HCT116 (cell line): ENCODE data around the gene DOCK3. TPM values are rescaled to one million over a fixed set of nuclear protein-coding genes. Genes with fewer than 3 reads are reported as not detected.

Source experiments
- ATAC-seq: fragments of 200-7000 bp; cut with Tn5 transposase; 2 replicates; pipeline ENCODE4 v1.9.1; 2020; ENCODE audit warnings: mild to moderate bottlenecking, moderate library complexity
- BruUV-seq: library from RNA; stranded (reverse); fragments of 400-500 nt; replicated peaks from 2 replicates; lab custom pipeline; 2021; lab: Mats Ljungman, UMichigan
- CTCF ChIA-PET: fragments of 300-600 bp; sonication (Branson Sonifier 250); formaldehyde crosslinking; loops from one replicate; lab custom pipeline; 2021; ENCODE audit warnings: antibody characterized with exemption; lab: Charles Lee
- POLR2A ChIA-PET: fragments of 300-600, 350-600 bp; sonication (Branson Sonifier 250); formaldehyde crosslinking; loops from one replicate; lab custom pipeline; 2021; ENCODE audit warnings: antibody characterized with exemption; lab: Charles Lee
- RAD21 ChIA-PET, 2 experiments: fragments of 300-600 bp; sonication (Branson Sonifier 250); formaldehyde crosslinking; loops; one replicate each; lab custom pipeline; 2023; ENCODE audit warnings: low total read pairs in 2 of 2; ENCODE audit not compliant: uncharacterized antibody in 2 of 2, unreplicated experiment in 2 of 2, low non-redundant PET in 1 of 2; lab: Charles Lee
- DNase-seq: peaks from one replicate; pipeline ENCODE4 v3.0.0-alpha.2; 2010; ENCODE audit warnings: low read depth, low spot score
- H2AFZ ChIP-seq: fragments of 200-600 bp; shearing (Covaris generic), sonication (generic); 2 replicates; pipeline ENCODE4 v1.6.1; 2017; ENCODE audit warnings: low read depth, mixed run types, mixed read lengths, antibody characterized with exemption, low read length; ENCODE audit not compliant: poor library complexity, severe bottlenecking
- H3K27ac ChIP-seq: 2 replicates; pipeline ENCODE4 v1.5.1; 2012; ENCODE audit warnings: low read depth, low read length
- H3K27me3 ChIP-seq: fragments of 200-600 bp; sonication (generic); 2 replicates; pipeline ENCODE4 v1.6.1; 2016; ENCODE audit warnings: mixed run types, low read length, mixed read lengths; ENCODE audit not compliant: insufficient read depth
- H3K36me3 ChIP-seq, 2 experiments: fragments of 200-500 bp in 1 of 2; fragments of 200-600 bp in 1 of 2; sonication (Bioruptor generic) in 1 of 2; sonication (generic) in 1 of 2; 2 replicates each; pipeline versions ENCODE4 v1.5.1 to v1.6.1; 2014 to 2016; ENCODE audit warnings: low read length in 2 of 2, inconsistent platforms in 1 of 2, mixed read lengths in 1 of 2, mixed run types in 1 of 2; ENCODE audit not compliant: insufficient read depth in 2 of 2, control insufficient read depth in 1 of 2
- H3K4me1 ChIP-seq, 2 experiments: fragments of 200-600 bp in 1 of 2; sonication (generic) in 1 of 2; 2 replicates each; pipeline versions ENCODE4 v1.5.1 to v1.6.1; 2012 to 2017; ENCODE audit warnings: low read length in 2 of 2, inconsistent platforms in 1 of 2, mild to moderate bottlenecking in 1 of 2, mixed read lengths in 1 of 2, mixed run types in 1 of 2, moderate library complexity in 1 of 2; ENCODE audit not compliant: insufficient read depth in 2 of 2, control insufficient read depth in 1 of 2
- H3K4me2 ChIP-seq: fragments of 200-600 bp; sonication (generic); 2 replicates; pipeline ENCODE4 v1.6.1; 2017; ENCODE audit warnings: mixed run types, low read length, mixed read lengths
- H3K4me3 ChIP-seq, 2 experiments: fragments of 200-600 bp in 1 of 2; sonication (generic) in 1 of 2; replicated peaks in 1 of 2; 2 replicates each; pipeline ENCODE4 v1.5.1; 2011 to 2016; ENCODE audit warnings: low read length in 2 of 2, control low read depth in 1 of 2, low read depth in 1 of 2, mild to moderate bottlenecking in 1 of 2, mixed read lengths in 1 of 2, mixed run types in 1 of 2
- H3K79me2 ChIP-seq: fragments of 200-600 bp; sonication (generic); 2 replicates; pipeline ENCODE4 v1.6.1; 2017; ENCODE audit warnings: mild to moderate bottlenecking, mixed run types, low read length, moderate library complexity, mixed read lengths; ENCODE audit not compliant: insufficient read depth
- H3K9ac ChIP-seq: fragments of 200-600 bp; sonication (generic); 2 replicates; pipeline ENCODE4 v1.6.1; 2016; ENCODE audit warnings: low read length, mixed read lengths
- H3K9me2 ChIP-seq: fragments of 200-600 bp; sonication (generic), shearing (Covaris generic); 2 replicates; pipeline ENCODE4 v1.6.1; 2017; ENCODE audit warnings: mixed run types, mild to moderate bottlenecking, moderate library complexity; ENCODE audit not compliant: insufficient read depth
- H3K9me3 ChIP-seq, 2 experiments: fragments of 200-500 bp in 1 of 2; fragments of 200-600 bp in 1 of 2; sonication (Bioruptor generic) in 1 of 2; sonication (generic) in 1 of 2; 2 replicates each; pipeline ENCODE4 v1.6.1; 2014 to 2017; ENCODE audit warnings: low read length in 2 of 2, mixed read lengths in 2 of 2, inconsistent platforms in 1 of 2, low read depth in 1 of 2, mild to moderate bottlenecking in 1 of 2, mixed run types in 1 of 2, moderate library complexity in 1 of 2; ENCODE audit not compliant: control insufficient read depth in 1 of 2, insufficient read depth in 1 of 2
- H4K20me1 ChIP-seq: fragments of 200-600 bp; sonication (generic), shearing (Covaris generic); 2 replicates; pipeline ENCODE4 v1.6.1; 2017; ENCODE audit warnings: mixed run types, mild to moderate bottlenecking, moderate library complexity; ENCODE audit not compliant: insufficient read depth
- ATF3 ChIP-seq: IDR thresholded peaks from 2 replicates; pipeline ENCODE4 v1.6.1; 2012
- CBX3 ChIP-seq: IDR thresholded peaks from 2 replicates; pipeline ENCODE4 v1.6.1; 2012; ENCODE audit warnings: low read depth
- CEBPB ChIP-seq: IDR thresholded peaks from 2 replicates; pipeline ENCODE4 v1.6.1; 2012; ENCODE audit warnings: low read depth
- CTCF ChIP-seq, 3 experiments: fragments of 200-600 bp in 1 of 3; sonication (generic) in 1 of 3; IDR thresholded peaks in 2 of 3; conservative IDR thresholded peaks in 1 of 3; 2 replicates each; pipeline ENCODE4 v1.5.1; 2012 to 2017; ENCODE audit warnings: low read depth in 2 of 3, low read length in 2 of 3, antibody characterized with exemption in 1 of 3, borderline replicate concordance in 1 of 3, control low read depth in 1 of 3, mild to moderate bottlenecking in 1 of 3, mixed read lengths in 1 of 3, mixed run types in 1 of 3, moderate library complexity in 1 of 3; ENCODE audit not compliant: insufficient read depth in 1 of 3
- ELF1 ChIP-seq: IDR thresholded peaks from 2 replicates; pipeline ENCODE4 v1.6.1; 2012; ENCODE audit warnings: low read depth, borderline replicate concordance
- EZH2 ChIP-seq: fragments of 200-600 bp; sonication (generic); IDR thresholded peaks from 2 replicates; pipeline ENCODE4 v1.6.1; 2017; ENCODE audit warnings: antibody characterized with exemption, mixed run types
- EZH2phosphoT487 ChIP-seq: fragments of 200-600 bp; IDR thresholded peaks from 2 replicates; pipeline ENCODE4 v1.6.1; 2018; ENCODE audit warnings: antibody characterized with exemption, borderline replicate concordance
- JUND ChIP-seq: IDR thresholded peaks from 2 replicates; pipeline ENCODE4 v1.6.1; 2012
- POLR2AphosphoS5 ChIP-seq: IDR thresholded peaks from 2 replicates; pipeline ENCODE4 v1.6.1; 2011; ENCODE audit warnings: mild to moderate bottlenecking, low read depth, low read length, moderate library complexity
- SP1 ChIP-seq: IDR thresholded peaks from 2 replicates; pipeline ENCODE4 v1.6.1; 2012; ENCODE audit warnings: low read depth
- ZBTB33 ChIP-seq: IDR thresholded peaks from 2 replicates; pipeline ENCODE4 v1.6.1; 2011; ENCODE audit warnings: mild to moderate bottlenecking, low read length, moderate library complexity; ENCODE audit not compliant: insufficient replicate concordance; ENCODE audit errors: extremely low read depth
- ZNF274 ChIP-seq: fragments of 200-500 bp; sonication (Bioruptor generic); IDR thresholded peaks from 2 replicates; pipeline ENCODE4 v1.6.1; 2014; ENCODE audit warnings: mild to moderate bottlenecking, low read depth, low read length, inconsistent platforms
- intact Hi-C: fragments of 100-400 bp; cut with micrococcal nuclease; formaldehyde crosslinking; loops from 2 replicates; pipeline ENCODE4 v1.10.0; 2022
- total RNA-seq: library from RNA; stranded (reverse); gene quantifications from one replicate; pipeline ENCODE4 v1.2.1, GENCODE V29; 2021; ENCODE audit not compliant: unreplicated experiment

The DOCK3 gene
- total RNA-seq, 1 experiment from 2014 or later: 4.2 TPM

- ATAC-seq: no peak
- H3K9me3 ChIP-seq: 0 out of 4 replicates have a peak, but pooled peaks cover 0 to 3% of the 10 kb centered on the region in 2 experiments
Measured at GRCh38 chr3:50947419-50947818, 272.7 kb downstream of the DOCK3 start.

More at GRCh38 chr3:50947419-50947818, 272.7 kb downstream of the DOCK3 start:
- H3K4me3 ChIP-seq: no peak overlapping the region
- no peaks in the 10 kb centered on the region for H3K4me1 ChIP-seq
- no TSS peak for BruUV-seq
- no peak for TF ChIP-seq CTCF (IDR thresholded peaks at IDR 0.05 in 2 of 3, conservative IDR thresholded peaks at IDR 0.05 in 1 of 3; ENCODE audit: borderline replicate concordance in 1 of 3, insufficient read depth in 1 of 3, low read depth in 2 of 3, low read length in 2 of 3)
- no peak for TF ChIP-seq CBX3
- no peak for TF ChIP-seq SP1
- TF ChIP-seq EZH2: no peak
- TF ChIP-seq ZNF274: no peak
- TF ChIP-seq EZH2phosphoT487: no peak
- TF ChIP-seq POLR2AphosphoS5: no peak
- no peak for TF ChIP-seq ATF3
- TF ChIP-seq CEBPB: no peak
- no peak for TF ChIP-seq ZBTB33
- no peak for TF ChIP-seq JUND
- TF ChIP-seq ELF1: no peak
- POLR2A ChIA-PET: no interaction called here
- no peak for DNase-seq
- H3K27ac ChIP-seq: no peak overlapping the region
- no peaks in the 10 kb centered on the region for H3K79me2 ChIP-seq
- no peaks in the 10 kb centered on the region for H4K20me1 ChIP-seq
- RAD21 ChIA-PET: no interaction called here
- H3K9ac ChIP-seq: no peak overlapping the region
- CTCF ChIA-PET: interaction anchor here (1.5 kb wide), 1 partner anchor 24 kb away, joined by 4 read pairs; no protein-coding TSS in a partner anchor
- no peak overlapping the region for H3K4me2 ChIP-seq
- intact Hi-C loops: no loop called here
- no peaks in the 10 kb centered on the region for H3K36me3 ChIP-seq
- H3K9me2 ChIP-seq: no peaks in the 10 kb centered on the region
- H2AFZ ChIP-seq: no peak overlapping the region
- no peaks in the 10 kb centered on the region for H3K27me3 ChIP-seq
